ENCODE measurements around the gene CBFA2T3.

The CBFA2T3 gene

GRCh38 chr16:88966986-88967829 lies 9.8 kb downstream of the CBFA2T3 start:
- Mint-ChIP-seq H3K9me3 (no peaks in the 10 kb centered on the region), H3K27ac (no peak overlapping the region), H3K27me3 (peaks cover 28% of the 10 kb centered on the region), H3K4me1 (peaks cover 28% of the 10 kb centered on the region), H3K4me3 (peak overlapping the region; percentile 19 to 64)
- no peak for DNase-seq
- peak; percentile 10 for ATAC-seq

GRCh38 chr16:88965826-88966480 lies 11.1 kb downstream of the CBFA2T3 start:
- Mint-ChIP-seq H3K27me3 (peaks cover 32% of the 10 kb centered on the region), H3K9me3 (no peaks in the 10 kb centered on the region), H3K27ac (no peak overlapping the region), H3K4me1 (peaks cover 28% of the 10 kb centered on the region), H3K4me3 (no peak overlapping the region)
- DNase-seq, result no peak
- no peak for ATAC-seq

- peaks cover 35% of the 10 kb centered on the region for H3K27me3 Mint-ChIP-seq
- ATAC-seq (no peak), DNase-seq (no peak)
- no peak overlapping the region for H3K4me3 Mint-ChIP-seq
- no peaks in the 10 kb centered on the region for H3K9me3 Mint-ChIP-seq
- peaks cover 28% of the 10 kb centered on the region for H3K4me1 Mint-ChIP-seq
- H3K27ac Mint-ChIP-seq, result no peak overlapping the region
Measured at GRCh38 chr16:88965411-88965810, 11.6 kb downstream of the CBFA2T3 start.

GRCh38 chr16:88964636-88965035 lies 12.4 kb downstream of the CBFA2T3 start:
- peaks cover 28% of the 10 kb centered on the region for H3K4me1 Mint-ChIP-seq

GRCh38 chr16:88963583-88963982 lies 13.4 kb downstream of the CBFA2T3 start:
- peaks cover 20% of the 10 kb centered on the region for H3K4me1 Mint-ChIP-seq
- ATAC-seq (no peak), DNase-seq (no peak)
- H3K27me3 Mint-ChIP-seq, result peaks cover 53% of the 10 kb centered on the region
- H3K27ac Mint-ChIP-seq, result no peak overlapping the region
- no peaks in the 10 kb centered on the region for H3K9me3 Mint-ChIP-seq
- no peak overlapping the region for H3K4me3 Mint-ChIP-seq

More at GRCh38 chr16:88964636-88965035, 12.4 kb downstream of the CBFA2T3 start:
- no peak for ATAC-seq
- H3K27ac Mint-ChIP-seq, result no peak overlapping the region
- no peaks in the 10 kb centered on the region for H3K9me3 Mint-ChIP-seq
- DNase-seq, result no peak
- H3K27me3 Mint-ChIP-seq, result peaks cover 43% of the 10 kb centered on the region
- no peak overlapping the region for H3K4me3 Mint-ChIP-seq

GRCh38 chr16:88962478-88963152 lies 14.4 kb downstream of the CBFA2T3 start:
- H3K27me3 Mint-ChIP-seq, result peaks cover 56% of the 10 kb centered on the region
- no peak overlapping the region for H3K4me3 Mint-ChIP-seq
- H3K4me1 Mint-ChIP-seq, result peaks cover 20% of the 10 kb centered on the region
- ATAC-seq, result peak; percentile 29
- H3K9me3 Mint-ChIP-seq, result no peaks in the 10 kb centered on the region
- no peak overlapping the region for H3K27ac Mint-ChIP-seq
- no peak for DNase-seq

GRCh38 chr16:88961011-88961410 lies 16.0 kb downstream of the CBFA2T3 start:
- H3K4me1 Mint-ChIP-seq, result peaks cover 25% of the 10 kb centered on the region
- no peaks in the 10 kb centered on the region for H3K9me3 Mint-ChIP-seq
- no peak overlapping the region for H3K4me3 Mint-ChIP-seq
- no peak overlapping the region for H3K27ac Mint-ChIP-seq
- DNase-seq (no peak), ATAC-seq (no peak)
- peaks cover 62% of the 10 kb centered on the region for H3K27me3 Mint-ChIP-seq

- H3K4me1 Mint-ChIP-seq, result peaks cover 25% of the 10 kb centered on the region
- H3K27ac Mint-ChIP-seq, result no peak overlapping the region
- no peak for DNase-seq
- ATAC-seq, result no peak
- no peaks in the 10 kb centered on the region for H3K9me3 Mint-ChIP-seq
- no peak overlapping the region for H3K4me3 Mint-ChIP-seq
- peaks cover 62% of the 10 kb centered on the region for H3K27me3 Mint-ChIP-seq
Measured at GRCh38 chr16:88960516-88960915, 16.5 kb downstream of the CBFA2T3 start.

- peaks cover 25% of the 10 kb centered on the region for H3K4me1 Mint-ChIP-seq
- DNase-seq, result no peak
- H3K27ac Mint-ChIP-seq, result no peak overlapping the region
- no peak for ATAC-seq
- H3K9me3 Mint-ChIP-seq, result no peaks in the 10 kb centered on the region
- H3K27me3 Mint-ChIP-seq, result peaks cover 62% of the 10 kb centered on the region
- H3K4me3 Mint-ChIP-seq, result no peak overlapping the region
Measured at GRCh38 chr16:88959022-88959421, 18.0 kb downstream of the CBFA2T3 start.

GRCh38 chr16:88957887-88958577 lies 19.0 kb downstream of the CBFA2T3 start:
- Mint-ChIP-seq H3K27ac (peak overlapping the region; percentile 59 to 84), H3K4me1 (peaks cover 24% of the 10 kb centered on the region), H3K27me3 (peaks cover 55% of the 10 kb centered on the region), H3K9me3 (no peaks in the 10 kb centered on the region), H3K4me3 (peak overlapping the region; percentile 50 to 63)
- ATAC-seq (peak; percentile 81), DNase-seq (peak in 1 of 2 donors; percentile 37)

GRCh38 chr16:88957433-88957767 lies 19.6 kb downstream of the CBFA2T3 start:
- Mint-ChIP-seq H3K9me3 (no peaks in the 10 kb centered on the region), H3K4me3 (peak overlapping the region; percentile 50 to 63), H3K27me3 (peaks cover 52% of the 10 kb centered on the region), H3K27ac (peak overlapping the region; percentile 55 to 59), H3K4me1 (peaks cover 19% of the 10 kb centered on the region)
- DNase-seq (no peak), ATAC-seq (peak; percentile 24)

GRCh38 chr16:88956546-88957432 lies 20.2 kb downstream of the CBFA2T3 start:
- Mint-ChIP-seq H3K4me1 (peaks cover 19% of the 10 kb centered on the region), H3K27me3 (peaks cover 46% of the 10 kb centered on the region), H3K9me3 (no peaks in the 10 kb centered on the region), H3K27ac (peak overlapping the region in 1 of 2 donors; percentile 55), H3K4me3 (peak overlapping the region in 1 of 2 donors; percentile 34)
- ATAC-seq, result peak; percentile 24
- DNase-seq, result no peak

- Mint-ChIP-seq H3K27me3 (peaks cover 43% of the 10 kb centered on the region), H3K9me3 (no peaks in the 10 kb centered on the region), H3K4me1 (peaks cover 19% of the 10 kb centered on the region), H3K4me3 (no peak overlapping the region), H3K27ac (no peak overlapping the region)
- ATAC-seq (no peak), DNase-seq (no peak)
Measured at GRCh38 chr16:88955906-88956305, 21.1 kb downstream of the CBFA2T3 start.

GRCh38 chr16:88953003-88953690 lies 23.9 kb downstream of the CBFA2T3 start:
- Mint-ChIP-seq H3K9me3 (no peaks in the 10 kb centered on the region), H3K27me3 (peaks cover 18% of the 10 kb centered on the region), H3K4me3 (no peak overlapping the region), H3K27ac (no peak overlapping the region), H3K4me1 (peaks cover 15% of the 10 kb centered on the region)
- DNase-seq (no peak), ATAC-seq (no peak)
